ENCODE data around the gene FBRS.

FBRS gene

DNA sequence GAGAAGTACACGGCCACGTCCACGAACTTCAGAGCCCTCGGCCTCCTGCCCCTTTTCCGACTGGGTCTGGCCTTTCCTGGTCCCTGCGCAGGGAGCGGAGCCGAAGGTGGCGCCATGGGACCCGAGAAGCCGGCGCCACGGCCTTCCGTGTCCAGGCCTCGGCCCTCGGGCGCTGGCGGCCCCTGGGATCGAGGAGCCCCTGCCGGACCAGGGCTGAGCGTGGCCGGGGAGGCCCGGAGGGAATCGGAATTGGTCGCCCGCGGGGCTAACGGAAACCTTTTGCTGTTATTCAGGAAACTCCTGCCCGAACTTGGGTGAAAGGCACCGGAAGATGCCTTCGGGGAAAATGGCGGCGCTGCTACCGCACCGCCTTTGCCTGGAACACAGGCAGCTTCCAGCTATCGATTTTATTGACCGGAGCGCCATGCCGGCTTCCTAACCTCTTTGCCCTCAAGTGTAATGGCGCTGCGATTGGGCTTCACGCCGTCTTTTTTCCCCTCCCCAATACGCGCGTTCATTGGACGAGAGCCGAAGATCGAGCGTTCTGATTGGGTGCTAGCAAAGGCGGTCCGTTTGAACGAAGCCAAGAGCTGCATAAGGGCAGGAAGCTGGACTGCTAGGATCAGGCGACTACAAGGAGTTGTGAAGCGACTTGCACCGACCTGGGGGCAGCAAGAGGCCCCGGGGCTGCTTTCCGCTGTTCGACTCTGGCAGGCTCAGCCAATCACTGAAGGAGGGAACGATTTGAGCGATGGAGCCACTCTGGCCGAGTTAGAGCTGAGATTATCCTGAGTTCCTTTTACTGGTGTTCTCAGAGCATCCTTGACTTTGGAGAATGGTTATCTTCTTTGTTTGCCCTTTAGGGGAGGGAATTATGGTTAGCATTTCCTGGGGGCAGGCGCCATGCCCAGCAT lies 48.0 kb upstream of the FBRS start, which contains the start of gene ZNF689 (continued):
- TF ChIP-seq, protein P1, sequence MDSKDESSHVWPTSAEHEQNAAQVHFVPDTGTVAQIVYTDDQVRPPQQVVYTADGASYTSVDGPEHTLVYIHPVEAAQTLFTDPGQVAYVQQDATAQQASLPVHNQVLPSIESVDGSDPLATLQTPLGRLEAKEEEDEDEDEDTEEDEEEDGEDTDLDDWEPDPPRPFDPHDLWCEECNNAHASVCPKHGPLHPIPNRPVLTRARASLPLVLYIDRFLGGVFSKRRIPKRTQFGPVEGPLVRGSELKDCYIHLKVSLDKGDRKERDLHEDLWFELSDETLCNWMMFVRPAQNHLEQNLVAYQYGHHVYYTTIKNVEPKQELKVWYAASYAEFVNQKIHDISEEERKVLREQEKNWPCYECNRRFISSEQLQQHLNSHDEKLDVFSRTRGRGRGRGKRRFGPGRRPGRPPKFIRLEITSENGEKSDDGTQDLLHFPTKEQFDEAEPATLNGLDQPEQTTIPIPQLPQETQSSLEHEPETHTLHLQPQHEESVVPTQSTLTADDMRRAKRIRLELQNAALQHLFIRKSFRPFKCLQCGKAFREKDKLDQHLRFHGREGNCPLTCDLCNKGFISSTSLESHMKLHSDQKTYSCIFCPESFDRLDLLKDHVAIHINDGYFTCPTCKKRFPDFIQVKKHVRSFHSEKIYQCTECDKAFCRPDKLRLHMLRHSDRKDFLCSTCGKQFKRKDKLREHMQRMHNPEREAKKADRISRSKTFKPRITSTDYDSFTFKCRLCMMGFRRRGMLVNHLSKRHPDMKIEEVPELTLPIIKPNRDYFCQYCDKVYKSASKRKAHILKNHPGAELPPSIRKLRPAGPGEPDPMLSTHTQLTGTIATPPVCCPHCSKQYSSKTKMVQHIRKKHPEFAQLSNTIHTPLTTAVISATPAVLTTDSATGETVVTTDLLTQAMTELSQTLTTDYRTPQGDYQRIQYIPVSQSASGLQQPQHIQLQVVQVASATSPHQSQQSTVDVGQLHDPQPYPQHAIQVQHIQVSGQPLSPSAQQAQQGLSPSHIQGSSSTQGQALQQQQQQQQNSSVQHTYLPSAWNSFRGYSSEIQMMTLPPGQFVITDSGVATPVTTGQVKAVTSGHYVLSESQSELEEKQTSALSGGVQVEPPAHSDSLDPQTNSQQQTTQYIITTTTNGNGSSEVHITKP (tag by site-specific recombination; IDR thresholded peaks at IDR 0.05), result peak; percentile 92
- TF ChIP-seq ZIC2 (tag by site-specific recombination; IDR thresholded peaks at IDR 0.05), result no peak; the same call in 1 of the 2 replicates
- TF ChIP-seq SCRT1 (tag by site-specific recombination; IDR thresholded peaks at IDR 0.05; ENCODE audit: borderline replicate concordance), result no peak
- TF ChIP-seq ZNF785 (tag by site-specific recombination; IDR thresholded peaks at IDR 0.05), result no peak
- TF ChIP-seq HOXC10 (CRISPR knock-in tag; IDR thresholded peaks at IDR 0.05), result no peak
- TF ChIP-seq ZBTB21 (tag by site-specific recombination; IDR thresholded peaks at IDR 0.05), result peak; percentile 44; the same call in 1 of the 2 replicates
- TF ChIP-seq, protein P2, sequence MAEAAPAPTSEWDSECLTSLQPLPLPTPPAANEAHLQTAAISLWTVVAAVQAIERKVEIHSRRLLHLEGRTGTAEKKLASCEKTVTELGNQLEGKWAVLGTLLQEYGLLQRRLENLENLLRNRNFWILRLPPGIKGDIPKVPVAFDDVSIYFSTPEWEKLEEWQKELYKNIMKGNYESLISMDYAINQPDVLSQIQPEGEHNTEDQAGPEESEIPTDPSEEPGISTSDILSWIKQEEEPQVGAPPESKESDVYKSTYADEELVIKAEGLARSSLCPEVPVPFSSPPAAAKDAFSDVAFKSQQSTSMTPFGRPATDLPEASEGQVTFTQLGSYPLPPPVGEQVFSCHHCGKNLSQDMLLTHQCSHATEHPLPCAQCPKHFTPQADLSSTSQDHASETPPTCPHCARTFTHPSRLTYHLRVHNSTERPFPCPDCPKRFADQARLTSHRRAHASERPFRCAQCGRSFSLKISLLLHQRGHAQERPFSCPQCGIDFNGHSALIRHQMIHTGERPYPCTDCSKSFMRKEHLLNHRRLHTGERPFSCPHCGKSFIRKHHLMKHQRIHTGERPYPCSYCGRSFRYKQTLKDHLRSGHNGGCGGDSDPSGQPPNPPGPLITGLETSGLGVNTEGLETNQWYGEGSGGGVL (tag by site-specific recombination; IDR thresholded peaks at IDR 0.05), result no peak
- peak; percentile 100 for TF ChIP-seq ZBTB17 (tag by site-specific recombination; IDR thresholded peaks at IDR 0.05)
- TF ChIP-seq ZNF24 (tag by site-specific recombination; IDR thresholded peaks at IDR 0.05), result peak; percentile 95
- peak; percentile 88 for TF ChIP-seq ZNF2 (tag by site-specific recombination; IDR thresholded peaks at IDR 0.05)
- TF ChIP-seq ZNF501 (tag by site-specific recombination; IDR thresholded peaks at IDR 0.05), result peak; percentile 92; the same call in 1 of the 2 replicates
- TF ChIP-seq, protein P3, sequence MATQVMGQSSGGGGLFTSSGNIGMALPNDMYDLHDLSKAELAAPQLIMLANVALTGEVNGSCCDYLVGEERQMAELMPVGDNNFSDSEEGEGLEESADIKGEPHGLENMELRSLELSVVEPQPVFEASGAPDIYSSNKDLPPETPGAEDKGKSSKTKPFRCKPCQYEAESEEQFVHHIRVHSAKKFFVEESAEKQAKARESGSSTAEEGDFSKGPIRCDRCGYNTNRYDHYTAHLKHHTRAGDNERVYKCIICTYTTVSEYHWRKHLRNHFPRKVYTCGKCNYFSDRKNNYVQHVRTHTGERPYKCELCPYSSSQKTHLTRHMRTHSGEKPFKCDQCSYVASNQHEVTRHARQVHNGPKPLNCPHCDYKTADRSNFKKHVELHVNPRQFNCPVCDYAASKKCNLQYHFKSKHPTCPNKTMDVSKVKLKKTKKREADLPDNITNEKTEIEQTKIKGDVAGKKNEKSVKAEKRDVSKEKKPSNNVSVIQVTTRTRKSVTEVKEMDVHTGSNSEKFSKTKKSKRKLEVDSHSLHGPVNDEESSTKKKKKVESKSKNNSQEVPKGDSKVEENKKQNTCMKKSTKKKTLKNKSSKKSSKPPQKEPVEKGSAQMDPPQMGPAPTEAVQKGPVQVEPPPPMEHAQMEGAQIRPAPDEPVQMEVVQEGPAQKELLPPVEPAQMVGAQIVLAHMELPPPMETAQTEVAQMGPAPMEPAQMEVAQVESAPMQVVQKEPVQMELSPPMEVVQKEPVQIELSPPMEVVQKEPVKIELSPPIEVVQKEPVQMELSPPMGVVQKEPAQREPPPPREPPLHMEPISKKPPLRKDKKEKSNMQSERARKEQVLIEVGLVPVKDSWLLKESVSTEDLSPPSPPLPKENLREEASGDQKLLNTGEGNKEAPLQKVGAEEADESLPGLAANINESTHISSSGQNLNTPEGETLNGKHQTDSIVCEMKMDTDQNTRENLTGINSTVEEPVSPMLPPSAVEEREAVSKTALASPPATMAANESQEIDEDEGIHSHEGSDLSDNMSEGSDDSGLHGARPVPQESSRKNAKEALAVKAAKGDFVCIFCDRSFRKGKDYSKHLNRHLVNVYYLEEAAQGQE (tag by site-specific recombination; IDR thresholded peaks at IDR 0.05), result peak; percentile 81
- no peak for TF ChIP-seq ZNF426 (tag by site-specific recombination; IDR thresholded peaks at IDR 0.05)
- TF ChIP-seq ZNF155 (tag by site-specific recombination; IDR thresholded peaks at IDR 0.05), result no peak
- TF ChIP-seq ZNF394 (tag by site-specific recombination; IDR thresholded peaks at IDR 0.05; ENCODE audit: borderline replicate concordance), result peak; percentile 91
- no peak for TF ChIP-seq ZNF433 (tag by site-specific recombination; IDR thresholded peaks at IDR 0.05; ENCODE audit: low read depth)
- peak; percentile 78 for TF ChIP-seq IKZF3 (tag by site-specific recombination; IDR thresholded peaks at IDR 0.05)
- no peak for TF ChIP-seq ZNF670 (tag by site-specific recombination; IDR thresholded peaks at IDR 0.05; ENCODE audit: low read depth)
- no peak for TF ChIP-seq WT1 (tag by site-specific recombination; IDR thresholded peaks at IDR 0.05)
- TF ChIP-seq ZNF140 (tag by site-specific recombination; IDR thresholded peaks at IDR 0.05), result no peak
- TF ChIP-seq ZNF19 (tag by site-specific recombination; IDR thresholded peaks at IDR 0.05; ENCODE audit: low read depth), result no peak
- TF ChIP-seq ZNF114 (tag by site-specific recombination; IDR thresholded peaks at IDR 0.05), result no peak
- no peak for TF ChIP-seq ZFP3 (tag by site-specific recombination; IDR thresholded peaks at IDR 0.05; ENCODE audit: low read depth)
- no peak for TF ChIP-seq ZNF266 (tag by site-specific recombination; IDR thresholded peaks at IDR 0.05; ENCODE audit: low read depth)
- peak; percentile 89 for TF ChIP-seq ZBTB20 (tag by site-specific recombination; IDR thresholded peaks at IDR 0.05)
- peak; percentile 20; the same call in 1 of the 2 replicates for TF ChIP-seq SCRT2 (tag by site-specific recombination; IDR thresholded peaks at IDR 0.05)
- no peak for TF ChIP-seq ZNF791 (tag by site-specific recombination; IDR thresholded peaks at IDR 0.05)
- TF ChIP-seq, protein P4, sequence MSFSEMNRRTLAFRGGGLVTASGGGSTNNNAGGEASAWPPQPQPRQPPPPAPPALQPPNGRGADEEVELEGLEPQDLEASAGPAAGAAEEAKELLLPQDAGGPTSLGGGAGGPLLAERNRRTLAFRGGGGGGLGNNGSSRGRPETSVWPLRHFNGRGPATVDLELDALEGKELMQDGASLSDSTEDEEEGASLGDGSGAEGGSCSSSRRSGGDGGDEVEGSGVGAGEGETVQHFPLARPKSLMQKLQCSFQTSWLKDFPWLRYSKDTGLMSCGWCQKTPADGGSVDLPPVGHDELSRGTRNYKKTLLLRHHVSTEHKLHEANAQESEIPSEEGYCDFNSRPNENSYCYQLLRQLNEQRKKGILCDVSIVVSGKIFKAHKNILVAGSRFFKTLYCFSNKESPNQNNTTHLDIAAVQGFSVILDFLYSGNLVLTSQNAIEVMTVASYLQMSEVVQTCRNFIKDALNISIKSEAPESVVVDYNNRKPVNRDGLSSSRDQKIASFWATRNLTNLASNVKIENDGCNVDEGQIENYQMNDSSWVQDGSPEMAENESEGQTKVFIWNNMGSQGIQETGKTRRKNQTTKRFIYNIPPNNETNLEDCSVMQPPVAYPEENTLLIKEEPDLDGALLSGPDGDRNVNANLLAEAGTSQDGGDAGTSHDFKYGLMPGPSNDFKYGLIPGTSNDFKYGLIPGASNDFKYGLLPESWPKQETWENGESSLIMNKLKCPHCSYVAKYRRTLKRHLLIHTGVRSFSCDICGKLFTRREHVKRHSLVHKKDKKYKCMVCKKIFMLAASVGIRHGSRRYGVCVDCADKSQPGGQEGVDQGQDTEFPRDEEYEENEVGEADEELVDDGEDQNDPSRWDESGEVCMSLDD (tag by site-specific recombination; IDR thresholded peaks at IDR 0.05), result no peak

All from HEK293 (cell line).